Right renal pelvis (tissue), 4 donors: ENCODE measurements around the gene FMNL2. TPM values are rescaled to one million over a fixed set of nuclear protein-coding genes. Genes with fewer than 3 reads are reported as not detected.

Experiments
- DNase-seq, 4 donors: peaks; one replicate each; pipeline ENCODE4 v3.0.0-alpha.2; 2013; ENCODE audit warnings: low read depth in 4 of 4, low spot score in 3 of 4, missing footprints in 1 of 4
- polyA plus RNA-seq, 4 donors: library from polyadenylated mRNA; unstranded; fragments of 120-200 nt; gene quantifications; one replicate each; pipeline ENCODE4 v1.2.1, GENCODE V29; 2013; ENCODE audit not compliant: insufficient read length in 4 of 4

FMNL2 gene
- polyA plus RNA-seq, 4 donors: 87.8 to 108 (median 103) TPM

DNA sequence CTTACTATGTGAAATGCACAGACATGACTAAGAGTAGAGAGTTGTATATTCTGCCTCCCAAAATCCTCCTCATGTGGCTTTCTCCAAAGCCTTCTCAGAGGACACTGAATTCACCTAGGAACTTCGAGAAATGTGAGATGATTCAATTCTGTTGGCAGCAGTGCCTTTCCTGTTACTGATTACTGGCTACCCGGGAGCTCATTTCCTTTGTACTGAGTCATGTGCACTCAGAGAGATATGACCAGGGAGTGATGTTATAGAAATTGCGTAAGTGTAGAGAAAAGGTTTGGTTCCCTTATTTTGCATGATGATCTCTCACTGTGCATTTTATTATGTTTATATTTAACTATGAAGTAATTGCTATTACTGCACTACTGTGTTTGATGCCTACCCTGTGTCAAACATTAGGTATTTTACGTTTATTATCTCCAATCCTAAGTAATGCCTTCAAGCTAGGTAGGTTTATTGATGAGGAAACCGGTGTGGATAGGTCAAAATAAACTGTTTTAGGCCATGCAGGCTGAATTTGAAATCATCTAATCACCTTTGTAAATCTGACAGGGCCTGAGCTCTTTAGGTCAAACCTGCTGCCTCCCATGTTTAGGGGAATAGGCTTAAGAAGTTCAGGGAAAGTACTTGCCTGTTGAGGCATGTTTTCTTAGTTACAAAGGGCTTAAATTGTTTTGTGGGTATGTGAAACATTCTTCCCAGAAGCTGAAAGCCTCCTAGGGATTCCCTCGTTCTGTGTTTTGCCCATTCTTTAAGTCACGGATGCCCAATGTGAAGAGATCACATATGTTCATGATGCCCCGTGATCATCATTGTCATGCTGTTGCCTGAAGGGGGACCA, 86.8 kb downstream of the FMNL2 start:
- DNase-seq: no peak

DNA sequence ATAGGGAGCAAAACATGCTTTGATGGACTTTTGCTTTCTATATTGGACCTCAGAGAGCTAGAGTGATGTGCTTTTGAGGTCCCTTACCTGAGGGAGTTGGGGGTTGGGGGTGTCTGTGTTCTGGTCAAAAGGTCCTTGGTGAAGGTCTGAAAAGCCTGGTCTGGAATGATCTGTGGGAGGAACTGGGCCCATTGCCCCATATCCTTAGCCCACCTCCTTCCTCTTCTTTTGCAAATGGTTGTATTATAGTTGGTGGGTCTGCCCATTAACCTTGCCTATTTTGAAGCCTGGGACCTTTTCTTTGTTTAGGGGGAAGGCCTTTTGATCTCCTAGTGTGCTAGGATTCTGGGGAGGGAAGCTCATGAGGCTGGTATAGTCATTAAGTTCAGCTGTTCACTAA, 88.7 kb downstream of the FMNL2 start:
- DNase-seq: no peak

DNA sequence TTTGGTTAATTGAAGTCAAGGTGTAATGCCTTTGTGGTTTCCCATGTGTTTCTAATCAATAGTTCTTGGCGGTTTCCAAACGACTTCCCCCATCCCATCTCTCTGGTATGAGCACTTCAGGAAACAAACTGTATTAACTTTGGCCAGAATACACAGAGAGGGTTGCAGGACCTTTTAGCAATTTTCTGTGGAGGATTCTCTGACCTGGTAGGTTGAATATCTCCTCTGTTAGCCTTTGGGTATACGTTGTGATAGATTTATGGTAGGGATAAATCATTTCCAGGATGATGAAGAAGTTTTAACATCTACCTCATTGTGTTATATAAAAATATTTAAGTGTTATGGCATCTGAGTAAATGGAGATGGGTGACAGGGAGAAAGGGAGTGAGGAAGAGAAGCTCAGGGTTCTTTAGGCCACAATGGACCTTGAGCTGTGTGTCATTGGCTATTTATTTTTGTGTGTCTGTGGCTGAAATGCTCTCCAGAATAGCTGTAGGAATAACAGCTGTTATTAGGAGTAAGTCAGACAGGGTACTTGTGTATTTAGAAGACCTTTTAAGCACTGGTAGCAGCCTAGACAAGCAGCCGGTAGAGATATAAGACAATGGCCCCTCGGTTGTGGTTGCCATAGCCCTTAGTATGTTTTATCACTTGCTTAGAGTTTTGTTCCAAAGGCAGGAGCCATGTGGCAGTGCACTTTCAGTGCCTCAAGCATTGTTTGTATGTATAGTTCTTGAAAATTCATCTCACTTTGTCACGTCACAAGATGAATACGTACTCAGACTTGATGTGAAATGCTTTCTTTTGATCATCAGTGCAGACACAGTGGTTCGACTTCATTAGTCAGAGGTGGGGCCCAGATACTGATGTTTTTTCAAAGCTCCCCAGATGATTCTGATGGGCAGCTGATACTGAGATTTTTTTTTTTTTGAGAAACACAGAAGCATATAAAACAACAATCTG, 91.1 kb downstream of the FMNL2 start:
- no peak for DNase-seq

DNA sequence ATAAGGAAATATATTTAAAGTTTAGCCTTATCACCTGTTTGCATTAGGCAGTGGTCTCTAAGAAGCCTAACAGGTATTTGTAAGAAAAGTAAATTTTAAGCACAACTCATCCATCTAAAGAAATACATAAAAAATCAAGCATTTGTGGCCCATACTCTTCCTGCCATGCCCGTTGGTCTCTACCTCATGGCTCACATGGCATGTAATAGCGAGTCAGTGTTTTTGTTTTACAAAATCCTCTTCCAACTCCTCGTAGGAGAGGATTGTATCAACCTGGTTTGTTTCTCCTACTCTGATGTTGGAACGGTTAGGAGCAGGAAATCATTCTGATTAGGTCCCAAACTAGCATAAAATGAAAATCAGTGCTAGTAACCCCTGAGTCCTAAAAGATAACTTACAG, 91.8 kb downstream of the FMNL2 start:
- DNase-seq: no peak

DNA sequence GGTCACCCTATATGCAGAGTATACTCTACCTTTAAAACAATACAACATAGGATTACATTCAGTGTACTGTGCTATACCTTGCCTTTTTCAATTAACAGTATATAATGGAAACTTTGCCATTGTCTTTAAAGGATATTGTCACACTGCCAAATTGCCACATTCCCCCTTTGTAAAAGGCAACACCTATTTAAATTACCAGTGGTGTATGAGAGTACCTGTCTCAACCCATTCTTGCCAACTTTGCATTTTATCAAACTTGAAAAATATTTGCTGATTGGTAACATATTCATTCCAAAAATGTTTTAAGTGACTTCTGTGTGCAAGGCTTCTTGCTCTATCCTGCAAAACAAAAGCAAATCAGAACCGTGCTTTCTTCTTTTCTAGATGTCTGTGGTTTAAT, 92.9 kb downstream of the FMNL2 start:
- no peak for DNase-seq

DNA sequence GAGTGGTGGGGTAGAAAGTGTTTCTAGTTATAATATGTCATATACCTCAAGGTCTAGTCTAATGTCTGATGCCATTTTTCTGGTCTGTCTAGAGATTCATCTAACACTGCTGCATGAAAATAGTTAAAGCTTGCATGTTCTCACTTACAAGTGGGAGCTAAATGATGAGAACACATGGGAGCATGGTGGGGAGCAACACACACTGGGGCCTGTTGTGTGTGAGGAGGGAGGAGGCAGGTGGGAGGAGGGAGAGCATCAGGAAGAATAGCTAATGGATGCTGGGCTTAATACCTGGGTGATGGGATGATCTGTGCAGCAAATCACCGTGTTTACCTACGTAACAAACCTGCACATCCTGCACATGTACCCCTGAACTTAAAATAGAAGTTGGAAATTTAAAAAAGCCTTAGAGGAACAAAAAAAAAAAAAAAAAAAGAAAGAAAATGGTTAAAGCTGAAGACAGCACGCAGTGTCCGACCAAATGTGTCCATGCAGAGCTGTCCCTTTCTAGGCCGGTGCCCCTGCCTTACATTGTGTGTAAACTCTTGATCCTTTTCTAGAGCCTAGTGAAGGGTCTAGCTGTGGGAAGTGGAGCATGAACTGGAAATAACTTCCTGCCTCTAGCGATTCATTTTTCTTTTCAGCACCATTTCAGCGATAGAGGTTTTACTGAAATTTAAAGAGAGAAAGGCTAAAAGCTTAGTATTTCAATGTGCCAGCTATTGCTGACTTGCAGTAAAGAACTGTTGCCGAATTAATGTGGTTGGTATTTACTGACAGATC, 94.0 kb downstream of the FMNL2 start:
- DNase-seq: no peak

DNA sequence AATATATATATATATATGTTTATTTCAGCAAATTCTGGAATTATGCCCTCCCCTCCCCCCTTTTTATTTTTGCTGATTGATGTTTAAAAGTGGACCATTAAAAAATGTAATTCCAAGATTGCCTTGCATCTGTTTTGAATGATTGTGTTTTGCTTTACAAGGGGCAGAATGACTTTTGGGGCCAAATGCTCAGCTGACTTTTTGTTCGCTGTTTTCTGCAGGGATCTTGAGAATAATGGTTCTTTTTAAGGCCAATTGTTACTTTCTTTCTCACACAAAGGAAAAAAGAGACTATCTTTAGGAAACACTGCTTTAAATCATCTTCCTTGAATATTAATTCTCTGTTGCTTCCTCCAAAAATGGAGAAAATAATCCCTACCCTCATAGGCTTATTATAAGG, 95.9 kb downstream of the FMNL2 start:
- no peak for DNase-seq

DNA sequence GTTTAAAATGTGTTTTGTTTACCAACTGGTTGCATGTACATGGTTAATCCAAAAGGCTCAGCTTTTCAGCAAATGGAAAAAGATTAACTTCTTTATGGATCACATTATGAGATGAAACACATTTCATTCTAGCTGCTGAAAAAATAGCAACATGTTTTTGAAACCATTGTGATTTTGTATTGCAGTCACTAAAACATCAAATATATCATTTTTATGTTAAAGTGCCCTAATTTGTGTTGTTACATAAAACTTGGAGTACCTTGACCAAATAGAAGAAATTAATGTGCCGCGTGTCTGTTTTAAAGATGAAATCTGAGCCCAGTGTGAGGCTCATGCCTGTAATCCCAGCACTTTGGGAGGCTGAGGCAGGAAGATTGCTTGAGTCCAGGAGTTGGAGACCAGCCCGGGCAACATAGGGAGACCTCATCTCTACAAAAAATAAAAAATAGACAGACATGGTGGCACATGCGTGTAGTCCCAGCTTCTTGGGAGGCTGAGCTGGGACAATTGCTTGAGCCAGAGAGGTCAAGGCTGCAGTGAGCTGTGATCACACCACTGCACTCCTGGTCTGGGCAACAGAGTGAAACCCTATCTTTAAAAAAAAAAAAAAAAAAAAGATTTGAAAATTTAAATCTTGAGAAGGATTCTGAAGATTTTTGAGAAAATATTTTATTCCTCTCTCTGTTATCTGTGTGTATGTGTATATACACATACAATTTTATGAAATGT, 96.6 kb downstream of the FMNL2 start:
- no peak for DNase-seq

DNA sequence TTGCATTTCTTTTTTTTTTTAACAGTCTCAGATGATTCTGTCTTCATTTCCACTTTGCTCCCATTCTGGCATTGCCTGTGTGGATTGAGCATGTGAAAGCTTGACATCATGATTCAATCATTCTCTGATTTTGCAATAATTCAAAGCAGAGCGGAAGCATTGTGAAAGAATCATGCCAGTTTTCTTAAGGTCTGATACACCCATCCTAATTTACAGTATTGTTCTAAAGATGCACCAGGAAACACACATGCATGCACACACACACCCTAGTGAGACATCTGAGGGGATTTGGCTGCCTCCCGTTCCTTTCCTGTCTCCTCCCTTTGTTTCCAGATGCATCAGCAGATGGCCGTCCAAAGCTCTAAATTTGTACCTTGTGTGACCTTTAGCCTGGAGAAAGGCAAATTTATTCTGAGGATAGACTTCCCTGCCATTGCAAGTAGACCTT, 97.3 kb downstream of the FMNL2 start:
- no peak for DNase-seq

DNA sequence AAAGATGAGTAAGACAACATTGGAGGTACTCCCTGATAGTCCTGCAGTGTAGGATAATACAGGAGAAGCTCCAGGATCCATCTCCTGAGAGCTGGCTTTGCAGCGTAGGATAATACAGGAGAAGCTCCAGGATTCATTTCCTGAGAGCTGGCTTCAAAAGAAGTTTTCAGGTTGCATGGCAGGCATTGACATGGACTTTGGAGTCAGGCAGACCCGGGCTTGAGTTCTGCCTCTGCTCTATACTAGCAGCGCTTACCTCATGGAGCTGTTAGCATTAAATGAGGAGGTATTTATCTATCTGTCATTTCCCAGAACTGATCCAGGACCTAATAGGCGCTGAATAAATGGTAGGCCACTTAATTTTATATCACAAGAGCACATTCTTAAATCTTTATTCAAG, 97.8 kb downstream of the FMNL2 start:
- no peak for DNase-seq

DNA sequence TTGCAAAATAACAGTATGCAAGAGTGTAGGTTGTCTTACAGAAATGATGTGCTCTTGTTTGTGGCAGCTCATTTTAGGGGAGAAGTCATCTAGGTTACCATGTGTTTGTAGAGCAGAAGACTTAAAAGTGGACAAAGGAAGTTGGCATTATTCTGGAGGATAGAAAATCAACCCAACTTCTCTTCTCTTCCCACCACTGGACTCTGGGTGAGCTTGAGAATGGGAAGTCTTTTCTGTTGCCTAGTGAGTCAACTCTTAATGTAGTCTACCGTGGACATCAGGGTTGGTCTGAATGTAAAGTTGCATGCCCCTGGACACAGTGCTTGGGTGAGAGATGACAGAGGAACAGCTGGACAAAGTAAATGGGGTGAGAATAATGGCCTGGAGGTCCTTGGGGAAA, 98.3 kb downstream of the FMNL2 start:
- DNase-seq: no peak

DNA sequence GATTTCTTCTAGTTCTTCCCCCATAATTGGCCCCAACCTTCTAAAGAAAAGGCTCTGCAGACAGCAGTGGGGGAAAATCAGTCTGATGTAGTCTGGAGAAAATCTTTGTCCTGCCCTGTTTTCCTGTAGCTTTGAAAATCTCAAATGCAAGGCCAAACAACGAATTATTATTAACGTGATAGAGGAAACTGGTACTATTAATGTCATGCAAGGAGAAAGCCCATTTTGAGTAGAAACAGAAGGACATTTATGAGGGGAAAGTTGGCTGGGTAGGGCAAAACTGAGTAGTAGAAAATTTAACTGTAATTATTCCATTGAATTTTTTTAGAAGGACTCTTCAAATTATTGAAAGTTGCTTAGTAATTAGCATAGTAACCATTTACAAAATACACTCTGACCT, 98.8 kb downstream of the FMNL2 start:
- no peak for DNase-seq

DNA sequence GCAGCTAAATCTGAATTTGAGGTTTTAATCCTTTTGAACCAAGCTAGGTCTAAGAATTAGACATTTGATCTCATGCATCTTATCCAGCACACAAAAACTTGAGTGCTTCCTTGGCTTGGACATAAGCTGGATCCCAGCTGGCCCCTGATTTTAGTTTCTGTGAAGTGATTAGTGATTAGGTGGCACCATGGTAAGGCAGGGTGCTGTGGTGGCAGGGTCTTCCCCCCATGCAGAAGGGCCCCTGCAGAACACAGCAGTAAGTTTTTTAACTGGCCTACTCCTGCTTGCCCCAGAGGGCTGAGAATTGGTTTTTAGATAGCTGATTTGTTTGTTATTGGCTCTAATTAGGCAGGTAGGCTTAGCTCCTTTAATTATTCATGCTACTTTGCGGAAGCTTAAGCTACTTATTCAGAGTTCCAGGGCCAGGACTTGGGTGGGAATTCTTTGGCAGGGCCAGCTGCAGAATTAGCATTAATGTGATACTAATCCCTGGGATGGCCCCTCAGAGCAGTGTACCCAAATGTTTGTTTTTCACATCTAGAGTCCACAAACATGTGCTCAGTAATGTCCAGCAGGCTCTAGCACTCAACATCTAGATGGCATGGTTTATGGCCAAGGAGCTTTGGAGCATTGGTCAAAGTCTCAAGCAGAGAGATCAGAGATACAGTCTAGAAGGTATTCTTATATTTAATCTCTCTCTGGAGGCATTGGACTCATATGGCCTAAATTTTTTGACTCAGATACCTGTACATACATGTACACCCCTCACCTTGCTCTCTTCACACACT, 99.6 kb downstream of the FMNL2 start:
- DNase-seq: no peak

DNA sequence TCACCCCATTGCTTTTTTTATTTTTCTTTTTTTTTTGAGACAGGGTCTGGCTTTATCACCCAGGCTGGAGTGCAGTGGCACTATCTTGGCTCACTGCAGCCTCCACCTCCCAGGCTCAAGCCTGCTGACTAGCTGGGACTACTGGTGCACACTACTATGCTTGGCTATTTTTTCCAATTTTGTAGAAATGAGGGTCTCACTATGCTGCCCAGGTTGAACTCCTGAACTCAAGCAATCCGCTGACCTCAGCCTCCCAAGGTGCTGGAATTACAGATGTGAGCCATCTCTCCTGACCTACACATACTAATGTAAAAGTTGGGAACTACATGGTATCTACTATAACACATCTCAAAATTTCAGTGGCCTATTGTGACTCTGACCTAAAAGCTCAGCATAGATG, 101.2 kb downstream of the FMNL2 start:
- DNase-seq: no peak

DNA sequence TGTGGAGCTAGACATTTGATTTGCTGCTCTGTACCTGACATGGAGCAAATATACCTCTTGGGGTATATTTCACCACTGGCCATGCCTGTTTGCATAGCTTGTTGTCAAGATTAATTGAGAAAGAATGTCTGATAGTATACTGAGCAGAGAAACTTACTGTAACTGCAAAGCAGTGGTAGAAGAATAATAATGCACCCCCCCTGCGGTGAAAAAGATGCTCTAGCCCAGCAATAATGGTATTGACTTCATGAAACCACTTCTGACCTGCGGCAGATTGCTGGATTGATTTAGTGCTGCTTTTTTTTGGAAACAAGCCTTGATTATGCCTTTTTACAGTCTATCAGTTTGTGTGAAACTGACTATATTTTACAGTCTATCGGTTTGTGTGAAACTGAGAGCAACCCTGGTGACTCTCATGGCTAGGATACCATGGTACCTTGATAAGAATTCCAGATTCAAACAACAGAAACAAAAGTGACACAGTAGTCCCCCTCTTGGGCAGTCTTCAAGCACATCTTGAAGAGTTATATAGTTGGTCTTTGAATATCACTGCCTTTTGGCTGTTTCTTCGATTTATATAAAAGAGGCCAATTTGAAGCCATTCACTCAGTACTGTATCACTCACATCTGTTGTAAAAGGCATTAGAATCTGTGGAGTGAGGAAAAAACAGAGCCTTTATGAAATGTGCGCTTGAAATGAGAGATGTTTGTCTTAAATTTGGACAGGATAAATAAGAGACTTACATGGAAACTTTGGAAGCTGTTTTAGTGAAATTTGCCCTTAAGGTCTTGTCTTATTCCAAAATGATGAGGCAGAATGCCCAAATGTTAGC, 102.5 kb downstream of the FMNL2 start:
- no peak for DNase-seq

DNA sequence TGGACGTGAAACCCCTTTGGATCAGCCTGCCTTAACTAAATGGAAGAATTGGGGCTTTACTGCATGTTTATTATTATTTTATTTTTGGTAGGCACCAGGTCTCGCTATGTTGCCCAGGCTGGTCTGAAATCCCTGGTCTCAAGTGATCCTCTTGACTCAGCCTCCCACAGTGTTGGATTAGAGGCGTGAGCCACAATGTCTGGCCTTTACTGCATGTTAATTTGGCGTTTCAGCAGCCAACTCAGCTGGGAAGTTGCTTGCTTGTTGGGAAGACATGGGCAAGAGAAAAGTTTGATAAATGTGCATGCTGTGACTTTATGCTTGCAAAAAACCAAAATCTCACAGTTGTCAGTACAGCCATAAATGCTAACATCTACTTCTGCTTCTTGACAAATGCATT, 105.1 kb downstream of the FMNL2 start:
- DNase-seq: no peak

DNA sequence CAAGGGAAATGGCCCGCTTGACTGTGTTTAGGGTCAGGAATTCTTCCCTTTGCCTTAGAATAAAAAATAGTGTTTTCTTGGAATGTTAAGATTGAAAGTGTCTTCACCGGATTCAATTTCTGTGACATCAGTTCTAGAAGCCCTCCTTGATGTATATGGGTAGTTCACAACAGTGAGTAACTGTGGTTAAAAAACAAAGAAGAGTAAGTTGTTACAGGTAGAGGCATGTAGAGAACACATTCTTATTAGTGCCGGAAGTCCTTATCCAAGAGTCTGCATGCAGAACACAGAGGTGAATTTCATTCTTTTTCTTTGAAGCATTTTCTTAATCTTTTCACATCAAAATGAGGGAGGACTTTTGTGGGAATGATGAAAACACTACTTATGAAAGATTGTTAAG, 105.5 kb downstream of the FMNL2 start:
- no peak for DNase-seq

DNA sequence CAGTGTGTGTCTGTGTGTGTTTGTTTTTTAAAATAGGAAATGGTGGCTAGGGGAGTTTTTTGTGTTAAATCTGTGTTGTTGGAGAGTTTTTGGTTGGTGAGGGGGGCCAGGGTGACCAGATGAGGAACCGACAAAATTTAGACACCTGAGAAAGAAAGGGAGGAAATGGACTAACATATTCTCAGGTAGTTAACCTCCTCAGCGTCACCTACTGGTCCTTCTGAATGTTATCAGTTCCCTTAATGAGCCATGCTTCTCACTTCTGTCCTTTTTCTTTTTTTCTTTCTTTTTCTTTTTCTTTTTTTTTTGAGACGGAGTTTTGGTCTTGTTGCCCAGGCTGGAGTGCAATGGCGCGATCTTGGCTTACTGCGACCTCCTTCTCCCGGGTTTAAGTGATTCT, 107.0 kb downstream of the FMNL2 start:
- no peak for DNase-seq

DNA sequence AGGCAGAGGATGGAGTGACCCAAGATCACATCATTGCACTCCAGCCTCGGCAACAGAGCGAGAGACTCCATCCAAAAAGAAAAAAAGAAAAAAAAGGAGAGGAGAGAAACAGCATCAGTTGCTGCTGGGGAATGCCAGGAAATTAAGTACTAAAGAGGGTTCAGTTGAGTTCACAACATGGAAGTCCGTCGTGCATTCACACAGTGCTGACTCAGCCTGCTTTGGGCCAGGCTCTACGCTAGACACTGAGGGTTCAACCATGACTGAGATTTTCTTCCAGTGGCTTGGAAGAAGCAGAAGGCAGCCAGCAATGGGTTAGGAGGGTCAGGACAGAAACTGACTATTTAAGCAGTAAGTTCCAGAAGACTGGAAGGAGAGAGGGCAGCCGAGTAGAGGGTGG, 108.8 kb downstream of the FMNL2 start:
- no peak for DNase-seq
